Sciatic nerve (tissue), 2 donors: ENCODE results near the gene PTPRN2. TPM values are rescaled to one million over a fixed set of nuclear protein-coding genes. Genes with fewer than 3 reads are reported as not detected.

Source experiments
- ATAC-seq: fragments of 200-7000 bp; cut with Tn5 transposase; one replicate; pipeline ENCODE4 v1.9.1; 2020; ENCODE audit warnings: mild to moderate bottlenecking, moderate library complexity
- DNase-seq: peaks from one replicate; pipeline ENCODE4 v3.0.0-alpha.2; 2020; ENCODE audit warnings: low spot score
- intact Hi-C: fragments of 100-400 bp; cut with DNase I; formaldehyde crosslinking; loops from one replicate; pipeline ENCODE4 v1.14.2; 2022
- total RNA-seq: library from RNA; stranded (reverse); fragmentation: NEBNext Ultra II Directional; extraction: Animal tissue kit (Norgen Biotek cat#: 25700); gene quantifications from one replicate; pipeline ENCODE4 v1.2.1, GENCODE V29; 2021
- donor health status: DM: no; HTN: no; CAD: no.
- donor health status: DM: no; HTN: no; CAD: no.

PTPRN2 gene
- total RNA-seq, 1 donor from 2014 or later = 12.7 TPM

DNA sequence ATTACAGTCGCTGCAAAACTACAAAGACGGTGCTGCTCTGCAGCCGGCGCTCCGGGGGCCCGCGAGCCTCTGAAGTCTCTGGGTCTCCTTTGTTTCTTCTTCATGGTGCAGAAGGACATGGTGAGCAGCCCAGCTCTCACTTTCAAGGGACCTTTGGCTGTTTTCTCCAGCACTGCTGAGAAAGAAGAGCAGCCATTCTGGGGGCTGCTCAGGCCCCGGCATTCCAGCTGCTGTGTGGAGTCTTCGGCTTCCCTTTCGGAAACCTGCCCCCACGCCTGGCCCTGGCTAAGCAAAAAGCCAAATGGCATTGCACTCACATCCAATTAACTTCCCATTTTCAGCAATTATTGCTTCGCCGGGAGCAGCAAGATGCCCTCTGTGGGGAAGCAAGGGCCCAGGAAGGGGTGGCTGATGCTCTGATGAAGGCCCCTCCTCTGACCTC lies 555.7 kb downstream of the PTPRN2 start:
- ATAC-seq (no peak), DNase-seq (peak; percentile 36)
- intact Hi-C loops = no loop called here

DNA sequence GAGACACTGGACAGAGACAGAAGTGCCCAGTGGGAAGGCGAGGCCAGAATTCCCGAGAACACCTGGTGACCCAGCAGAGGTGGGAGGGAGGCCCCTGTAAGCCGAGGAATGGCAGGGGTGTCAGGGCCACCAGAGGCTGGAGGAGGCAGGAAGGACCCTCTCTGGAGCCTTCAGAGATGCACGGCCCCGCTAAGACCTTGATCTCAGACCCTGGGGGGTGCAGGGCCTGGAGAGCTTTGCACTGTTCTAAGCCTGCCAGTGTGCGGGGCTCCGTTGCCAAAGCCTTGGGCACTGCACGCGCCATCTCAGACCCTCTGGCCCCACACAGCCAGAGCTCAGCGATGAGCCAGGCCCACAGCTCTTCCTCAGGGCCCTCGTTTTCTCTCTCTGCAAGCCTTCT lies 557.1 kb downstream of the PTPRN2 start:
- ATAC-seq (no peak), DNase-seq (no peak)
- intact Hi-C loops = no loop called here

DNA sequence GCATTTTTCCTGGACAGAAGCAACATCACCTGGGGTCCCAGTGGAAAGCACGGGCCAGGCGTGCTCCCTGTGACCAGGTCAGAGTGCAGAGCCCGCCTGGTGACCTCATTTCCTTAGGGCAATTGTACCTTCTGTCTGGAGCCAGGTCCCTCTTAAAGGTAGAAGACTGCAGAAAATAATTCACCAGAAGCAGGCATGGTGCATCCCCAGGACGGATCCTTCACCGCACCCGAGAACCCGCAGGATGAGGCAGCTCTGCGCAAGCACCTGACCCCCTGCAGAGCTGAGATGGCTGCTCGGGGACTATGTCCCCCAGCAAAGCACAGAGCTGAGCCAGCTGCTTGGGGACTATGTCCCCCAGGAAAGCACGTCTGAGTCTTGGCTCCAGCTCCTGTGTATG lies 557.6 kb downstream of the PTPRN2 start:
- DNase-seq = peak; percentile 21
- intact Hi-C loops = no loop called here

DNA sequence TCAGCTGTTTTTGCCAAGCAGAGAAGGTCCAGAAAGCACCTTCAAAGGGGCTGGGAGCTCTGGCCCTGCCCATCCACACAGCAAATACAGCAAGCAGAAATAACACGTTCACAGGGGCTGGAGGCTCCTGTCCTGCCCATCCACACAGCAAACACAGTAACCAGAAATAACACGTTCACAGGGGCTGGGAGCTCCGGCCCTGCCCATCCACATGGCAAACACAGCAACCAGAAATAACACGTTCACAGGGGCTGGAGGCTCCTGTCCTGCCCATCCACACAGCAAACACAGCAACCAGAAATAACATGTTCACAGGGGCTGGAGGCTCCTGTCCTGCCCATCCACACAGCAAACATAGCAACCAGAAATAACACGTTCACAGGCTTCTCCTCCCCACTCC lies 558.1 kb downstream of the PTPRN2 start:
- intact Hi-C loops = no loop called here
- no peak for ATAC-seq
- no peak for DNase-seq

More for the DNA sequence above, 557.6 kb downstream of the PTPRN2 start:
- ATAC-seq = no peak

DNA sequence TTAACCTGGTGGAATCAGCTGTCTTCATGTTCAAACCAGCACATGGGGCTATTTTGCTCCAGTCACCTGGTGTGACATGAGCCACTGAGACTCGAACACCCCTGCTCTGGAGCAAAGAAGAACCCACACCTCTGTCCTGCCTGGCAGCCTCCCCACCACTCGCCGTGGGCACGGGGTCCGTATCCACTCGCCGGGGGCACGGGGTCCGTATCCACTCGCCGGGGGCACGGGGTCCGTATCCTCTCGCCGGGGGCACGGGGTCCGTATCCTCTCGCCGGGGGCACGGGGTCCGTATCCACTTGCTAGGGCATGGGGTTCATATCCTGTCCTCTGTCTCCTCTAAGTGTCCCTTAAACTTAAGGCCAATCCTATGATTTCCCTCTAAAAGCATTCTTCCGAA lies 558.7 kb downstream of the PTPRN2 start:
- no peak for ATAC-seq
- DNase-seq = peak; percentile 38

DNA sequence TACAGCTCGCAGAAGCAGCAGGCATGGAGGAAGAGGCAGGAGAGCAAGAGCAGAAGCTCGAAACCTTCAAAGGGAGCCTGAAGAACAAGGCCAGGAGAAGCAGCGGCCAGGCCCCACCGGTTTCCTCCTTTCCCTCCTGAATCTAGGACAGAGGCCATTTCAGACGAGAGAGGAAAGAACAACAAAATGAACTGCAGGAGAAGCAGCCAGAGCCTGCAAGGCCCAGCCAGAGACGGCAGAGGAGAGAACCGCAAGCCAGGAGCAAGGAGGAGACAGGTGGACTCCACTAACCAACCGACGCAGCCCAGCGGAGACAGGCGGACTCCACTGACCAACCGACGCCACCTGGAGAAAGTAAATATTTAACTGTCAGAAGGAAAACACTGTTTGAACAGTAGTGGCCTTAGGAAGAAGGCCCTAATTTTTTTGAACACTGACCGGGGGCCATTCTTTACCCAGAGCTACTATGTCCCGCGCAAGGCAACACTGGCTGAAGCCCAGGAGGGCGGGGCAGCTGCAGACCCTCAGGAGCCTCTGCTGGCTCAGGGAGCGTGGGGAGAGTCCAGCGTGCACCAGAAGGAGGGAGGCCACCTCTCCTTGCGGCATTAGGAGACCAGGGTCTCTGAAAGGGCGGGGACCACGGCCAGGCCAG lies 559.2 kb downstream of the PTPRN2 start:
- no peak for ATAC-seq
- DNase-seq = peak; percentile 37
- intact Hi-C loops = no loop called here

More for the DNA sequence above, 558.7 kb downstream of the PTPRN2 start:
- intact Hi-C loops = no loop called here

DNA sequence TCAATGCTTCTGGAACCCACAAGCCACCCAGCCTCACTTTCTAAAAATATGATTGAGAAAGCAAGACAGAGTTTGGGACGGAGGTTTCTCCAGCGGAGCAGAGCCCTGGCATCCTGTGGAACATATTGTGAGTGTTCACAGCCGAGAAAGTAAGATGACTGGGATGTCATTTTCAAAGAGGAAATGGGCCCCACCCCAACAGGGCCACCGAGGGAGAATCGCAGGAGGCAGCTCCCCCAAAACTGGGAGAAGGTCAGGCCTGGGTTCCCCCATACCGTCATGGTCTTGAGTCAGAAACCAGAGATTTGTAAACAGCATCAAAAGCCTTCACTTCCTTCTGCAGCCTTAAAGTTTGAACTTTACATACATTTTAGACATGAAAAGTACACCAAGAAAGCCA lies 560.0 kb downstream of the PTPRN2 start:
- no peak for ATAC-seq
- DNase-seq = no peak
- intact Hi-C loops = no loop called here

DNA sequence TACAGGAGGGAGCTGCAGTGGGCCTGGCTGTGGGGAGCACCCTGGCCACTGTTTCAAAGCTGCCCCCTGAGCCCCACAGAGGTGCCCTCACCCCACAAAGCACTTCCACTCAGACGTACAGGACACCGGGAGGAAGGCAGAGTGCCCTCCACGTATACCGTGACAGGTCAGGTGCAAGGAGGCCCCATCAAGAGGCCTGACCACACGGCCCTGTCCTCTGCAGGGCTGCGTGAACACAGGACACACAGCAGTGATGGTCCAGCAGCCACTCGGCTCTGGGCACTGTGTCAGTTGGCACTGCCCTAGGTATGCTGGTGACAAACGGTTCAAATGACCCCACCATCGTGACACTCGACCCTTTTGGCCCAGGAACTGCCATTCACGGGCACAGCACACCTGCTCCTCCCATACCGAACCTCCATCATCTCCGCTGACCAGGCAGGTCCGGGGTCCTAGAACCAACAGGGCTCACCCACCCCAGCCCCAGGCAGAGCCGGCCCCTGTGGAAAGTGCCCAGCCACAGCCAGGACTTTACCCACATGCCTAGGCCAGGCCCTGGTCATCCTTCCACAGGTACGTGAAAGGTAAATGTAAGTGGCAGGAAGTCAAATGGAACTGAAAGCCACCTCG lies 560.9 kb downstream of the PTPRN2 start:
- DNase-seq (peak; percentile 42), ATAC-seq (no peak)
- intact Hi-C loops = no loop called here

DNA sequence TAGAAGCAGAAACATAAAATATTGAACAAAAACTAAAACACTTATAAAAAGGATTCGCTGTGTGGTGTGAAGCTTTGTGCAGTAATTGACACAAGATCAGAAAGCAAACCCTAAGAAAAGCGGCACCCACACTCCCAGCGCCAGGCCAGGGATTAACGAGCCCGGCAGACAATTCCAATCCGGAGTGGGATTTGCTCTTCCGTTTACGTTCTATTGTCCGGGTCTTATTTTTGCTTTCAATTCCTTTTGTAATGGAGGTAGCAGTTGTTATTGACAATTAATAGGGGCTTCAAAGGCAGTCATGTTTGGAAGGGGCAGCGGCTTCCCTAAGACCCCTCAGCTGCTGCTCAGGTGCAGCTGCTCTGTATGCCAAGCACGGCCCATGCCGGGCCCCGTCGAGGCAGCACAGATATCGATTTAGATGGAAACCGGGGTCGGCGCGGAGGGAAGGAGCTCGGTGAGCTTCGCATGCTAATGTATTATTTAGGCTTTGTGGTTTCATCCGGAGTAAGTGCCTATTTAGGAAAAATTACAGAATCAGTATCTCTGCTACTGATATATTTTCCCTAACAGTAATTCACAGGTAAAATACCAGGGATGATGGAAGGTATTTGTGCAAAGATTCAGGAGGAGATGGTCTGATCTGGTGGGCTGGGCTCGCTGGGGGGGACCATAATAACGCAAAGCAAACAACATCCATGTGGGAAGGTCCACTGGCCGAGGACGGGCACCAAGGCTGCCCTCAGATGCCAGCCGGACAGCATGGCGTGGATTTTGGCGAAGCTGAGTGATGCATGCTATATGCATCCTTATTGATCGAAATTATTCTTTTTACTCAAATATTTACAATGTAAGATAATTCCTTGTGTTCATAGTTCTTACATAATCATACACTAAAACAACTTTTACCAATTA lies 561.7 kb downstream of the PTPRN2 start:
- intact Hi-C loops = no loop called here
- DNase-seq = peak; percentile 37
- no peak for ATAC-seq

DNA sequence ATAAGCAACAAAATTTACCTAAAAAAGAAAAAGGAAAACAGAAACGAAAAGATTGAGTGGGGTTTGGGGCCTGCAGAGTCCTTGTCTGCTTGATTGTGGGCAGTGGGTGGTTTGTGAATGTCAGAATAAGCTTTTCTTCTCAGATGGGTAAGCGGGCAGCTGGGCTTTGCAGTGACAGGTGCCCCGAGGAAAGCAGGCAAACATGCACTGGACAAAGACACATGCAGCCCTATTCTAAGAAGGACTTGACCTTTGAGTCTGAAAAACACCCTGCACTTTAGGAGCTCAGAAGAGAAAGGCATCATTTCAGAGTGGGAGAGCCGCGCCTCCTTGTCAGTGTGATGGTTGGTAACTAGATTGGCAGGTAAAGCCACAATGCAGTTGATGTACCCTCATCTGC lies 562.7 kb downstream of the PTPRN2 start:
- no peak for ATAC-seq
- no peak for DNase-seq
- intact Hi-C loops = no loop called here

DNA sequence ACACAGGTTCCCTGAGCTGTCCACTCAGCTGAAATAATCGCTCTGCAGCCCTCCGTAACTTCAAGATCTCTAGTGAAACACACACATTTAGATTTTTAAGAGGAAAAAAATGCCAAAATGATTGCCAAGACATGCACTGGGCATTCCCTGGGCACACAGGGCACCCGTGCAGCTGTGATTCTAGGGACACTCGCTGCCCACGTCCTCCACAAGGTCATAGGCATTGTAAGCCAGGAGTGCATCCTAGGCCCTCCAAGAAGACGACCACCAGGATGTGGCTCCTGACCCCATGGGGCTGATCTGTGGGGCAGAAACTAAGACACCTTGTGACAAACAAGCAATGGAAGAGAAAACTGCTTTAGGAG lies 563.3 kb downstream of the PTPRN2 start:
- intact Hi-C loops = no loop called here
- DNase-seq (no peak), ATAC-seq (no peak)

DNA sequence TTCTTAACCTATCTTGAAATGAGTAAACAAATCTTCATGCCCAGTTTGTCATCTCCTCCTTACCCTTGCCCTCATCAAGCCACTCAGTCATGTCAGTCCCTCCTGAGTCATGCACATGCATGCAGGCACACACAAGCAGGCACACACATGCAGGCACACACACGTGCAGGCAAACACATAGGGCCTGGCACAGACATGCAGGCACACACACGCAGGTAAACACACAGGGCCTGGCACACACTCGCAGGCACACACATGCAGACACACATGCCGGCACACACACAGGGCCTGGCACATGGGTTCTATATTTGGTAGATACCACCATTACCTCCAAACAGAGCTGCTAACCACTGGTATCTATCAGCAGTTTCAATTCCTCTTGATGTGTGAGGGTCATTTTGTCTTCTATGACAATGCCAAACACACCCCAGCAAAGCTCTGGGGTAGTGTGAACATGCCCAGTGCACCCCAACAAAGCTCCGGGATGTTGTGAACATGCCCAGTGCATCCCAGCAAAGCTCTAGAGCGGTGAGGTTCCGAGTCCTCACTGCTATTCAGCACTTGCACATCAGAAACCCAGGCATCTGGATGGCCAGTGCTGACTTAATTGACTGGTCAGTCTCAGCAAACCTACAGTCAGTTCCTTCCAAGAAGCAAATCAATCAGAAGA lies 563.8 kb downstream of the PTPRN2 start:
- intact Hi-C loops = no loop called here
- no peak for ATAC-seq
- peak; percentile 31 for DNase-seq

DNA sequence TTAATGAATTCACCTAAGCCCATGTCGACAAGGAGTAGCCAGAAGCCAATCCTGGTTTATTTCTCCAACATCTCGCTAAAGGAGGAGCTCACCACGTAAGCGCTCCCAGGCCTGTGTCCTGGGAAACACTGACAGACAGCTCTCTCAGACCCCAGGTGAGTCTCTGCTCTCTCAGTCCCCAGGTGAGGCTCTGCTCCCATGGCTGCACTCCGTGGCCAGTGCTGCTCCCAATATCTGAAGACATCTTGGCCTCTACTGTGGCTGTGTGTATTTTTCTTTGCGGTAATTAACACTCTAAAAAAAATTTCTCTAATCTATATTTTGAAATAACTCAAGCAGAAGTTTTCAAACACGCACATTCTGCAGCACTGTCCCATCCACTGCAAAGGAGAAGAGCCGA lies 564.5 kb downstream of the PTPRN2 start:
- ATAC-seq (no peak), DNase-seq (peak; percentile 13)
- intact Hi-C loops = no loop called here

DNA sequence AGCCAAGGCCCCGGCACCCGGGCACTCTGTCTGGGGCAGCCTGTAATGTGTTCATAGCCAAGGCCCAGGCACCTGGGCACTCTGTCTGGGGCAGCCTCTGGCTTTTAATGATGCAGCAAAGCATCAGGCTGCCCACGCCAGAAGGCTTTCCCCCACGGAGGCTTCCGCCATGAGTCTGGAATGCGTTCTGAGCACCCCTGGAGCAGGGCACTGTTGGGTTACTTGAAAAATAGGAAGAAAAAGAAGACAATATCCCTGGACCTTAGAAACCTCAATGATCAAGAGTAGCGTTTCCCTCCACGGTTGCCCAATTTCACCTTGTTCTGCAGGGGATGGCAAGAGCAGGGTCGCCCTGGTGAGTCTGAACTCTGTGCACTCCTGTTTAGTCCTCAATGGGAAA lies 565.0 kb downstream of the PTPRN2 start:
- ATAC-seq (no peak), DNase-seq (peak; percentile 23)
- intact Hi-C loops = no loop called here

DNA sequence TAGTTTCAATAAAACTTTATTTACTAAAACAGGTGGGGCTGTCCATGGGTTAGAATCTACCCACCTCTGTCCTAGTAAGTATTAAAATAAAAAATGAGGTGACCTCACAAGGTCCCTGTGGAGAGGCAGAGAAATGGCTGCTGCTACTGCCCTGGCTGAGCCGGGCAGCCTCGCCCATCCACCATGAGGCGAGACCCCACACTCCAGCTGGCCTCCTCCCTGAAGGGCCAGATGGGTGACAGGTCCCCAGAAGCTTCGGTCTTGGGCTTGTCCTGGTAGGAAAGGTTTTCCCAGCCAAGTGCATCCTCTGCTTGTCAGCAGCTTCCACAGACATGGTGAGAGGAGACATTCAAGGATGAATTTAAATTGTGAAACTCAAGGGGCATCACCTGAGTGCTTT lies 565.8 kb downstream of the PTPRN2 start:
- DNase-seq (peak; percentile 25), ATAC-seq (no peak)

DNA sequence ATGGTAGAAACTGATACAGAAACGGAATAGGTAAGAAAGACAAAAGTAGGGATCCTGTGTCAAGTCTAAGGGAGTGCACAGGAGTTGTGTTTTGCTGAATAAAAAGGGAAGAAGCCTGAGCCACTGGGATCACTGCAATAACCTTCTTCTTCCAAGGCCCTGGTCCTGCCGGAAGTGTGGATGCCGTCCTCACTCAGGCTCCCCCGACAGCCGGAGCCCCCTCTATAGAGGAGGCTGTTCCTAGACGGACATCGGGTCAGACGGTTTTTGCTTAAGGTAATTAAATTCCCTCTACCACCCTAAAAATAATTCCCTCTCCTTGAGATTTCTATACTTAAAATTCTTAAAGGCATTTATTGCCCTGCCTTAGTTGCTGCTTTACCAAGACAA lies 566.9 kb downstream of the PTPRN2 start:
- no peak for ATAC-seq
- intact Hi-C loops = no loop called here
- DNase-seq = no peak

More for the DNA sequence above, 565.8 kb downstream of the PTPRN2 start:
- intact Hi-C loops = no loop called here

DNA sequence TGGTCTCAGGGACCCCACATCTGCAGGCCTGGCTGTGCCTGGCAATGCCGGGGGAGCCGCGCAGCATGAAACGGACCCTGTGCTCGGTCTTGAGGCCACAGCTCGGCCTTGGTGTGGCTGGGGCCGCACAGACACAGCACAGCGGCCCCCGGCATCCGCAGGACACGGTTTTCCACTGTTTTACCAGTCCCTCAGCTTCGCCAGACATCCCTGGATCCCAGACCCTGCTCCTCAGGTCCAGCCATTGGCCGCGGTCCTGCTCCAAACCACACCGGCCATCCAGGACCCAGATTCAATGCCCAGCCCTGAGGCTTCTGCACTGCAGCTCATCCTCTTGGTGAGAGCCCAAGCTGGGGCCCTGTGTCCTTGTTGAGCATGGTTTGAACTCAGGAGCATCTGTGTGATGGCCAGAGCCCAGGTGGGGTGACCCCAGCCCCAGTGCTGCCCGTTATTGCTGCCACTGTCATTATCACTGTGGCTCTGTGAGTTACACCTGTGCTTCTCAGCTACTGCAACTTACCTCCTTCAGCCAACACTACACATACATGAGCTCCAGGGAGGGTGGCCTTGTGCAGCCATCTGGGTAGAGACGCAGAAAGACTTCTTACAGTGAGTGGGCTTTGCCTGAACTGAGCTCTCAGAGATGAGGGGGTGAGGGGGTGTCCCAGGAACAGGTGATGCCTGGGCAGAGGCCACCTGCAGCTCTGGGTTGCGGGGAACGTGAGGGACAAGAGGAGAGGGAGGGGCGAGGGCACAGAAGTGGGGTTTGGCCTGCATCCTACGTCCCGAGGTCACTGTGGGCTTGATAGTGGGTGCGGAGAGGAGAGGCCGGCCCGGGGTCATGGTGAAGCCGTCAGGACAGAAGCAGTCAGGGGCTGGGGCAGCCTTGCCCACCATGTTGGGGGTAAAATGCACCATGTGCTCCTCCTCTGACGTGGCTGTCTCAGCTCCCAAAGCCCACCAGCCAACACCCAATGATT lies 567.6 kb downstream of the PTPRN2 start:
- ATAC-seq (no peak), DNase-seq (peak; percentile 36)
- intact Hi-C loops = no loop called here

DNA sequence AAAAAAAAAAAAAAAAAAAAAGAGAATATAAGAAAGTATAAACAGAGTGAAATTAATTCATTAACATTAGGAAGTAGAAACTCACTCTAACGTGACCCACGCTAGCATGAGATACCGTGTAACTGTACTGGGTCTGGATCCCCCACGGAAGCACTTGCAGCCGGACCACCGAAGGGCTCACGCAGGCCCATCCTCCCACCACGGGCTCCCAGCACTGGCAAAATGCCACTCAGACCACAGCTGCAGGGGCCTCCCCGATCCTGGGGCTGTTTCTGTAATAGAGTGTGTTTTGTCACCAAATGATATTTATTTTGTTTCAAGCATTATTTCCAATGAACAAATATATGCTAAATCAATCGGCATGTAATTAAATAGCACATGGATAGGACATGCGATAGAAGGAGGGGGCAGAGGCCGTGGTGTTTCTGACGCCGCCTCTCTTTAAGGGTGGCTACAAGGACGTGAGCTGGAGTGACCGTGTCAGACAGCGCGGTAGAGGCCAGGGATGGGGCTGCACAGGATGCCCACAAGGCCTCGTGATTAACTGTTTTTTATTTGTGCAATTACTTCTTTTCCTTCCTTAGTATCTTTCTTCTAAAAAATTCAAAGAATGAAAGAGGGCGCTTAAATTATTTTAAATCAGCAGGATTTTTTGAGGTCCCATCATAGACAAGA lies 568.5 kb downstream of the PTPRN2 start:
- intact Hi-C loops = no loop called here
- DNase-seq (peak; percentile 48), ATAC-seq (no peak)
